Coronary artery (tissue), 2 donors: ENCODE measurements around the gene RIPPLY2.
"Not testable (repeated sequence)": the region's sequence is repeated elsewhere in the genome, so short reads cannot be mapped to it uniquely, and the experiment has no call there.

Experiments
- DNase-seq: peaks from one replicate; pipeline ENCODE4 v3.0.0-alpha.2; 2017; ENCODE audit warnings: low spot score
- H3K27ac ChIP-seq, 2 donors: fragments of 200-600 bp; sonication (generic); one replicate each; pipeline ENCODE4 v1.5.1; 2016 to 2019
- H3K4me3 ChIP-seq: fragments of 200-600 bp; sonication (generic); 2 replicates; pipeline ENCODE4 v1.5.1; 2016; ENCODE audit warnings: mild to moderate bottlenecking, moderate library complexity
- TF ChIP-seq, protein P1 (sequence below): fragments of 200-600 bp; sonication (generic); IDR thresholded peaks from one replicate; pipeline ENCODE4 v1.5.1; 2019; ENCODE audit warnings: antibody characterized with exemption

The RIPPLY2 gene, protein sequence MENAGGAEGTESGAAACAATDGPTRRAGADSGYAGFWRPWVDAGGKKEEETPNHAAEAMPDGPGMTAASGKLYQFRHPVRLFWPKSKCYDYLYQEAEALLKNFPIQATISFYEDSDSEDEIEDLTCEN

DNA sequence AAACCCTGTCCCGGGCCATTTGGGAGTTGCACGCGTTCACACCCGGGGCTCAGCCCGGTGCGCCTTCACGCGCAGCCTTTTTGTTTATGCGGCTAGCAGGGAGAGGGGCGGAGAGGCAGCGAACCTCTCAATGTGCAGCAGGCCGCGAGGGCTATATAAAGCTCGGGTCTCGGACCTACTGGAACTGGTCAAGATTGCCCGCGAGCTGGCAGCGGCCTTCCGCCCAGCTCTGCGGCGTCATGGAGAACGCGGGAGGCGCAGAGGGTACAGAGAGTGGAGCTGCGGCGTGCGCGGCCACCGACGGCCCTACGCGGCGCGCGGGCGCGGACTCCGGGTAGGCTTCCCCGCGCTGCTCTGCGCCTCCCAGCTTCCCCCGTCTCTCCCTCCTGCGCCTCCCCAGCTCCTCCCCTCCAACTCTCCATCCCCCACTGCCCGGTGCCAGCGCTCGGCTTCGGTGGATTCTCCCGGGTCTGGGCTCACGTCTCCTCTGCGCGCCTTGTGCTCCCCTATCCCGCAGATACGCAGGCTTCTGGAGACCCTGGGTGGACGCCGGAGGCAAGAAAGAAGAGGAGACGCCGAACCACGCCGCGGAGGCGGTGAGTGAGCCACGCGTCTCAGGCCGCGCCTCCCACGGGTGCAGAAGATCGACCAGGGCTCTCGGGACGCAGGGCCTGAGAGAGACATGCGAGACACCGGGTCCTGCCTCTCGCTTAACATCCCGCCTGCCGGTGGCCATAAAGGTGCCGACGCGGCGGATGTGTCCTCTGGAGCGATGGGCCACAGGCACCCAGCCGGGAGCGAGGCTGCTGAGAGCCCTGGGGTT, at the start of gene RIPPLY2:
Gene RIPPLY2, plus strand, starts transcription at position 183 of the 823 bp plus-strand sequence. Its CDS starts 57 bp downstream, at position 240.
- Histone ChIP-seq H3K27ac (no peak within 1 kb of the TSS), H3K4me3 (peak within 1 kb of the TSS; percentile 77)
- no peak for DNase-seq
- TF ChIP-seq, protein P1, sequence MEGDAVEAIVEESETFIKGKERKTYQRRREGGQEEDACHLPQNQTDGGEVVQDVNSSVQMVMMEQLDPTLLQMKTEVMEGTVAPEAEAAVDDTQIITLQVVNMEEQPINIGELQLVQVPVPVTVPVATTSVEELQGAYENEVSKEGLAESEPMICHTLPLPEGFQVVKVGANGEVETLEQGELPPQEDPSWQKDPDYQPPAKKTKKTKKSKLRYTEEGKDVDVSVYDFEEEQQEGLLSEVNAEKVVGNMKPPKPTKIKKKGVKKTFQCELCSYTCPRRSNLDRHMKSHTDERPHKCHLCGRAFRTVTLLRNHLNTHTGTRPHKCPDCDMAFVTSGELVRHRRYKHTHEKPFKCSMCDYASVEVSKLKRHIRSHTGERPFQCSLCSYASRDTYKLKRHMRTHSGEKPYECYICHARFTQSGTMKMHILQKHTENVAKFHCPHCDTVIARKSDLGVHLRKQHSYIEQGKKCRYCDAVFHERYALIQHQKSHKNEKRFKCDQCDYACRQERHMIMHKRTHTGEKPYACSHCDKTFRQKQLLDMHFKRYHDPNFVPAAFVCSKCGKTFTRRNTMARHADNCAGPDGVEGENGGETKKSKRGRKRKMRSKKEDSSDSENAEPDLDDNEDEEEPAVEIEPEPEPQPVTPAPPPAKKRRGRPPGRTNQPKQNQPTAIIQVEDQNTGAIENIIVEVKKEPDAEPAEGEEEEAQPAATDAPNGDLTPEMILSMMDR, result no peak

DNA sequence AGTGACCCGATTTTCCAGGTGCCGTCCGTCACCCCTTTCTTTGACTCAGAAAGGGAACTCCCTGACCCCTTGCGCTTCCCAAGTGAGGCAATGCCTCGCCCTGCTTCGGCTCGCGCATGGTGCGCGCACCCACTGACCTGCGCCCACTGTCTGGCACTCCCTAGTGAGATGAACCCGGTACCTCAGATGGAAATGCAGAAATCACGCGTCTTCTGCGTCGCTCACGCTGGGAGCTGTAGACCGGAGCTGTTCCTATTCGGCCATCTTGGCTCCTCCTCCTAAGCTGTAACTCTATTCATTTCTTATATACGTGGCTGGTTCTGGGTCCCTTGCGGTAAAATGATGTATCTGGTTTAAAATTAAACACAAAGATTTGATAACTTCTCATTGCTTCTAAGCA, 49.7 kb upstream of the RIPPLY2 start:
- not testable (repeated sequence) for DNase-seq, H3K4me3 ChIP-seq, H3K27ac ChIP-seq

DNA sequence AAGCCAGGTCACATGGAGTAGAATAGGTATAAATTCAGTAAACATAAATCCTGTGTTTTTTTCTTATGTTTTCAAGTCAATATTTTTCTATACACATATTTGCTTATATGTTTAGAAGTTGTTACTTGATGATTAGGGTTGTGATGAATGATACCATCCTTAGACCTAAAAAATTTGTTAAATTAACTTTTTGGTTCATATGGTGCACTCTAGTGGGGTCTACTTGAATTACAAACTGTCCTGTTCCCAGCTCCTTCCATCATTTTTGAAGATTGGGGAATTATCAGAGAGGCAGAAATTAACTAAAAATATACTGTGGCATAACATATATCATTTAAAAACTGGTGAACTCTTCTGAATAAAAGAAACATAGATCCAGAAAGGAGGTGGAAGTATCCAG, 48.3 kb upstream of the RIPPLY2 start:
- Histone ChIP-seq H3K27ac (no peak overlapping the region), H3K4me3 (no peak overlapping the region)
- no peak for DNase-seq
- TF ChIP-seq, protein P1, result no peak

DNA sequence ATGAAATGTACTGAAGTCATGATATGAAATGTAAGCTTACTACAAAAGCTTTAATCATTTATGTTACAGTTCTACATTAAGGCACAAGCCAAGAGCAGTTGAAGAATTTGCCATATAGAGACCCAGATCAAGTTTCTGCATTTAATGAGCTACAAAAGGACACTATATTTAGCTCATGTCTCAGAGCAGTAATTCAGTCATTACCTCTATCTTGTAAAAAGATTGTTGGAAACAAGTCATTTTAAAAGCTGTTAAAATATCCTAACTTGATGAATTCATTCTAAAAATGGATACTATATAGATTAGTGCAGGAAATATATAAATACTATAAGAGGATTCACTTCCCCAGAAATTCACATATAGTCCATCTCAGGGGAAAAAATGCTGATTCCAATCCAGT, 45.2 kb upstream of the RIPPLY2 start:
- DNase-seq, result no peak
- TF ChIP-seq, protein P1, result no peak
- Histone ChIP-seq H3K27ac (no peak overlapping the region), H3K4me3 (no peak overlapping the region)

DNA sequence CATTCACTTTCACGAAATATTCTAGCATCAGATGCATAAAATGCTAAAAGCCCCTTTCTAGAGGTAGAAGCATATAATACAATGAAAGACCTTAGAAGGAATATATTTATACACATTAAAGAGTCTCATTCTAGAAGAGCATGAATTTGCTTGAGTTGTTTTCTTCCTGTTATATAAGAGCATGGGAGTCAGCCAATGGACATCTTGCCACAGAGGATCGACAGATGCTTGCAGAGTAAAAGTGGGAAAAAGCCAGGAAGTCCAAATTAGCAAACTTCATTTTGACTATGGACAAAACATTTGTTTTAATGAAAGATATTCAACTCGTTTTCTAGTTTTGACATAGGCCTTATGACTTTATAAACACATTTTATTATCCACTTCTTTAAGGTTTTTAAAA, 44.2 kb upstream of the RIPPLY2 start:
- no peak overlapping the region for H3K4me3 ChIP-seq
- TF ChIP-seq, protein P1, result no peak
- H3K27ac ChIP-seq, result no peak overlapping the region
- DNase-seq, result no peak

DNA sequence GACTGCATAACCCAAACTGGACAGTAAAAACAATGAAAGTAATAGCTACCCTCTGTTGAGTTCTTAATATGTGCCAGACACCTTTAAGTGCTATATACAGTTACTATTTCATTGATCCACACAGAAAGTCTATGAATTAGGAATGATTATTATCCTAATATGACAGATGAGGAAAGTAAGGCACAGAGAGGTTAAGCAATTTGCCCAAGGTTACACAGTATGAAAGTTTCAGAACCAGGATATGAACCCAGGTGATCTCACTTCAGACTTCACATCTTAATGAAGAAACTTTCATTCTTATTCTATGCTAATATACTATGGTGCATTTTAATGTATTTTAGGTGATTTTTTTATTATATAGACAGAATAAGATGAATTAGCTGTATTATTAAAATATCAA, 40.6 kb upstream of the RIPPLY2 start:
- Histone ChIP-seq H3K4me3 (no peak overlapping the region), H3K27ac (no peak overlapping the region)
- no peak for DNase-seq
- TF ChIP-seq, protein P1, result no peak

DNA sequence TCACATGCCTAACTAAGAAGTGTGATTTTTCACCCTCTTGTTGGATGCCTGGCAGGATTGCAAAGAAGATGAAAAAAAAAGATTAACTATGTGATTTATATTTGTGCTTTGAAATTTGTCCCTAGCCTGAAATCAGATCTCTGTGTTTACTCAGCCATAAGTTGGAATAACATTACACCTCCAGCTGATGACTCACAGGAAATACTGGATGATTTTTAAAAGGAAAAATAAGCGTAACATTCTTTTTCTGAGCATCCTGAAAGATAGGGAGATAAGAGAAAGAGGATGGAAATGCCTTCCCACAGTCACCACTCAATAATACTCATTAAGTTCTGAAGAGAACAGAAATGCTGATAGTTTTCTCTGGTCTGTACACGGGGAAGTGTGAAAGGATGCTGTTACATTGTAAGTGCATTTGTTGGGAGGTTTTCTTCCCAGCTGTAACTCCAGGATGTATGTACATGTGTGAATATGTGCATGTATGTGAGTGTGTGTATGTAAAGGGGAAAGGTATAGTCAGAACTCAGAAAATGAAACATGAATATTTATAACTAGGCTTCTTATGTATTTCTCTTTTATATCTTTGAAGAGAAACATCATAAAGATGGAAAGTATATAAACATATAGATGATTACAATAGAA, 37.4 kb upstream of the RIPPLY2 start:
- TF ChIP-seq, protein P1, result no peak
- Histone ChIP-seq H3K4me3 (no peak overlapping the region), H3K27ac (no peak overlapping the region)
- no peak for DNase-seq
